ENCODE data around the gene SLIT3.

SLIT3 gene

DNA sequence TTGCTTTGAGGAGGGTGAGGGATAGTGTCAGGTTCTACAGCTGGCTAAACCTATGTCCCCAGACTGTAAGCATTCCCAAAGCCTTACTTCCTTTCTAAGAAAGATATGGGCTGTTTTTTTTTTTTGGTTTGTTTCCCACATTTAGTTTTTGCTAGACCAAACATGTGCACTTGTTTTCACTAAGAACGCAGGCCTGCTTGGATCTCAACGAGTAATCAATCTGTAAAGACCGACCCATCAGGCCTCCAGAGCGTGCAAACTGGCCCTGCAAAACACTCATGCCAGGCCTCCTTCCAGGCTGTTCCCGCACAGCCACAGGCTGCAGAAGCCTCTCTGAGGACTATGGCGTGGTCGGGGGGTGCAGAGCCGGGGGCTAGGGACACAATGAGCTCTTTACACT lies 416.9 kb downstream of the SLIT3 start:
- H3K79me2 ChIP-seq (ENCODE audit: insufficient read depth, low read length) = no peaks in the 10 kb centered on the region
- H3K9ac ChIP-seq (ENCODE audit: low read depth, low read length) = no peak overlapping the region
- ATAC-seq (ENCODE audit: insufficient read depth, low read depth) (no peak), DNase-seq (no peak)
- no peak for TF ChIP-seq EZH2 (IDR thresholded peaks at IDR 0.05; ENCODE audit: borderline replicate concordance, low read depth, low read length, severe bottlenecking)
- TF ChIP-seq, protein P1, sequence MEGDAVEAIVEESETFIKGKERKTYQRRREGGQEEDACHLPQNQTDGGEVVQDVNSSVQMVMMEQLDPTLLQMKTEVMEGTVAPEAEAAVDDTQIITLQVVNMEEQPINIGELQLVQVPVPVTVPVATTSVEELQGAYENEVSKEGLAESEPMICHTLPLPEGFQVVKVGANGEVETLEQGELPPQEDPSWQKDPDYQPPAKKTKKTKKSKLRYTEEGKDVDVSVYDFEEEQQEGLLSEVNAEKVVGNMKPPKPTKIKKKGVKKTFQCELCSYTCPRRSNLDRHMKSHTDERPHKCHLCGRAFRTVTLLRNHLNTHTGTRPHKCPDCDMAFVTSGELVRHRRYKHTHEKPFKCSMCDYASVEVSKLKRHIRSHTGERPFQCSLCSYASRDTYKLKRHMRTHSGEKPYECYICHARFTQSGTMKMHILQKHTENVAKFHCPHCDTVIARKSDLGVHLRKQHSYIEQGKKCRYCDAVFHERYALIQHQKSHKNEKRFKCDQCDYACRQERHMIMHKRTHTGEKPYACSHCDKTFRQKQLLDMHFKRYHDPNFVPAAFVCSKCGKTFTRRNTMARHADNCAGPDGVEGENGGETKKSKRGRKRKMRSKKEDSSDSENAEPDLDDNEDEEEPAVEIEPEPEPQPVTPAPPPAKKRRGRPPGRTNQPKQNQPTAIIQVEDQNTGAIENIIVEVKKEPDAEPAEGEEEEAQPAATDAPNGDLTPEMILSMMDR (IDR thresholded peaks at IDR 0.05; ENCODE audit: borderline replicate concordance, extremely low read depth, low read length, poor library complexity, severe bottlenecking) = no peak
- no peaks in the 10 kb centered on the region for H4K20me1 ChIP-seq (ENCODE audit: insufficient read depth, low read length)
- no peak overlapping the region for H3K27ac ChIP-seq (ENCODE audit: low read length)
- no peaks in the 10 kb centered on the region for H3K9me3 ChIP-seq (ENCODE audit: insufficient read depth, low read length, severe bottlenecking)
- no peak overlapping the region for H3K4me3 ChIP-seq (ENCODE audit: low read depth in 1 of 2, low read length in 2 of 2)
- peaks cover 14% of the 10 kb centered on the region for H3K4me1 ChIP-seq (ENCODE audit: insufficient read depth, low read length)
- no peaks in the 10 kb centered on the region for H3K36me3 ChIP-seq (ENCODE audit: insufficient read depth, low read length)
- no peak overlapping the region for H2AFZ ChIP-seq (ENCODE audit: low read depth, low read length)
- H3K4me2 ChIP-seq (ENCODE audit: insufficient read depth, low read length) = no peak overlapping the region
- no peaks in the 10 kb centered on the region for H3K27me3 ChIP-seq (ENCODE audit: insufficient read depth, low read length, poor library complexity)

- Histone ChIP-seq H3K36me3 (ENCODE audit: insufficient read depth, low read length) (no peaks in the 10 kb centered on the region), H2AFZ (ENCODE audit: low read depth, low read length) (no peak overlapping the region), H3K4me3 (ENCODE audit: low read depth in 1 of 2, low read length in 2 of 2) (no peak overlapping the region), H3K9ac (ENCODE audit: low read depth, low read length) (no peak overlapping the region), H3K27me3 (ENCODE audit: insufficient read depth, low read length, poor library complexity) (no peaks in the 10 kb centered on the region), H3K4me1 (ENCODE audit: insufficient read depth, low read length) (peaks cover 17% of the 10 kb centered on the region), H3K4me2 (ENCODE audit: insufficient read depth, low read length) (no peak overlapping the region), H3K79me2 (ENCODE audit: insufficient read depth, low read length) (no peaks in the 10 kb centered on the region), H4K20me1 (ENCODE audit: insufficient read depth, low read length) (no peaks in the 10 kb centered on the region), H3K27ac (ENCODE audit: low read length) (no peak overlapping the region), H3K9me3 (ENCODE audit: insufficient read depth, low read length, severe bottlenecking) (no peaks in the 10 kb centered on the region)
- TF ChIP-seq, protein P1 (IDR thresholded peaks at IDR 0.05; ENCODE audit: borderline replicate concordance, extremely low read depth, low read length, poor library complexity, severe bottlenecking) = no peak
- TF ChIP-seq EZH2 (IDR thresholded peaks at IDR 0.05; ENCODE audit: borderline replicate concordance, low read depth, low read length, severe bottlenecking) = no peak
- ATAC-seq (ENCODE audit: insufficient read depth, low read depth) (no peak), DNase-seq (no peak)
These were observed 417.6 kb downstream of the SLIT3 start for GRCh38 chr5:168883281-168883741.

DNA sequence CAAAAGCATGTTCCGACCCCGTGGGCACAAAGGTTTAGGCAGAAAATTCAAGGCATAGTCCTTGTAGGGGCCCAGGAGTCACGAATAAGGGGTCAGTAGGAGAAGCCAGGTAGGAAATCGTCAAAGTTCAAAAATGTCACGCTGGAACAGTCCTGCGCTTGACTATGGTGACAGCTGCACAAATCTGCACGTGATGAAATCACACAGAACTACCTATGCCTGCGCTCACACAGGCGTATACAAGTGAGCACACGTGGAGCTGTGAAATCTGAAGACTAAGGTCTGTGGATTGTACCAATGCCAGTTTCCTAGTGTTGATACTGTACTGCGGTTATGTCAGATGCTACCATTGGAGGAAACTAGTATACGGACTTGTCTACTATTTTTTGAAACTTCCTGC lies 418.7 kb downstream of the SLIT3 start:
- no peak overlapping the region for H3K27ac ChIP-seq (ENCODE audit: low read length)
- H3K4me2 ChIP-seq (ENCODE audit: insufficient read depth, low read length) = no peak overlapping the region
- H3K36me3 ChIP-seq (ENCODE audit: insufficient read depth, low read length) = no peaks in the 10 kb centered on the region
- TF ChIP-seq EZH2 (IDR thresholded peaks at IDR 0.05; ENCODE audit: borderline replicate concordance, low read depth, low read length, severe bottlenecking) = no peak
- TF ChIP-seq, protein P1 (IDR thresholded peaks at IDR 0.05; ENCODE audit: borderline replicate concordance, extremely low read depth, low read length, poor library complexity, severe bottlenecking) = no peak
- H3K9me3 ChIP-seq (ENCODE audit: insufficient read depth, low read length, severe bottlenecking) = no peaks in the 10 kb centered on the region
- H3K79me2 ChIP-seq (ENCODE audit: insufficient read depth, low read length) = no peaks in the 10 kb centered on the region
- H2AFZ ChIP-seq (ENCODE audit: low read depth, low read length) = no peak overlapping the region
- no peak overlapping the region for H3K9ac ChIP-seq (ENCODE audit: low read depth, low read length)
- peaks cover 17% of the 10 kb centered on the region for H3K4me1 ChIP-seq (ENCODE audit: insufficient read depth, low read length)
- DNase-seq = no peak
- ATAC-seq (ENCODE audit: insufficient read depth, low read depth) = no peak
- H4K20me1 ChIP-seq (ENCODE audit: insufficient read depth, low read length) = no peaks in the 10 kb centered on the region
- H3K27me3 ChIP-seq (ENCODE audit: insufficient read depth, low read length, poor library complexity) = no peaks in the 10 kb centered on the region
- H3K4me3 ChIP-seq (ENCODE audit: low read depth in 1 of 2, low read length in 2 of 2) = no peak overlapping the region

Measured in DND-41 (cell line).